ENCODE data around the gene GRK4.

The GRK4 gene

GRCh38 chr4:3085948-3086670, 122.7 kb downstream of the GRK4 start:
- Histone ChIP-seq H3K4me3 (ENCODE audit: low read length, poor library complexity, severe bottlenecking) (no peak overlapping the region), H3K79me2 (ENCODE audit: insufficient read depth, low read length) (peaks cover 49% of the 10 kb centered on the region), H3K9ac (ENCODE audit: low read depth, low read length, poor library complexity, severe bottlenecking) (no peak overlapping the region), H2AFZ (ENCODE audit: low read length) (no peak overlapping the region), H3K9me3 (ENCODE audit: insufficient read depth, low read depth, low read length) (no peaks in the 10 kb centered on the region), H3K4me1 (ENCODE audit: insufficient read depth, low read length, poor library complexity, severe bottlenecking) (peaks cover 13% of the 10 kb centered on the region), H3F3A (ENCODE audit: low read depth) (no peaks in the 10 kb centered on the region), H3K9me2 (replicated peaks; ENCODE audit: low read depth, low read length) (no peaks in the 10 kb centered on the region), H4K20me1 (ENCODE audit: insufficient read depth, low read length, poor library complexity, severe bottlenecking) (peaks cover 8% of the 10 kb centered on the region), H3K27me3 (ENCODE audit: insufficient read depth, low read length, poor library complexity, severe bottlenecking) (no peaks in the 10 kb centered on the region), H3K36me3 (ENCODE audit: insufficient read depth, low read length) (peaks cover 32% of the 10 kb centered on the region; the same call in 1 of the 2 replicates), H3K4me2 (ENCODE audit: low read depth, low read length, poor library complexity, severe bottlenecking) (no peak overlapping the region)
- TF ChIP-seq CTCF (conservative IDR thresholded peaks at IDR 0.05; ENCODE audit: low read length): no peak
- no peak for TF ChIP-seq EZH2phosphoT487 (IDR thresholded peaks at IDR 0.05; ENCODE audit: borderline replicate concordance)

GRCh38 chr4:3087115-3087797, 123.9 kb downstream of the GRK4 start:
- Histone ChIP-seq H3K9me2 (replicated peaks; ENCODE audit: low read depth, low read length) (no peaks in the 10 kb centered on the region), H3F3A (ENCODE audit: low read depth) (no peaks in the 10 kb centered on the region), H4K20me1 (ENCODE audit: insufficient read depth, low read length, poor library complexity, severe bottlenecking) (peaks cover 6% of the 10 kb centered on the region), H3K36me3 (ENCODE audit: insufficient read depth, low read length) (peaks cover 38% of the 10 kb centered on the region; the same call in 1 of the 2 replicates), H3K9ac (ENCODE audit: low read depth, low read length, poor library complexity, severe bottlenecking) (no peak overlapping the region), H3K9me3 (ENCODE audit: insufficient read depth, low read depth, low read length) (no peaks in the 10 kb centered on the region), H3K4me3 (ENCODE audit: low read length, poor library complexity, severe bottlenecking) (no peak overlapping the region), H3K4me2 (ENCODE audit: low read depth, low read length, poor library complexity, severe bottlenecking) (no peak overlapping the region), H3K27me3 (ENCODE audit: insufficient read depth, low read length, poor library complexity, severe bottlenecking) (no peaks in the 10 kb centered on the region), H3K4me1 (ENCODE audit: insufficient read depth, low read length, poor library complexity, severe bottlenecking) (peaks cover 8% of the 10 kb centered on the region), H3K79me2 (ENCODE audit: insufficient read depth, low read length) (peaks cover 37% of the 10 kb centered on the region), H2AFZ (ENCODE audit: low read length) (no peak overlapping the region)
- TF ChIP-seq EZH2phosphoT487 (IDR thresholded peaks at IDR 0.05; ENCODE audit: borderline replicate concordance): no peak
- TF ChIP-seq CTCF (conservative IDR thresholded peaks at IDR 0.05; ENCODE audit: low read length): no peak

Data from Loucy (cell line).